GM18868 (cell line): ENCODE results near the gene FOLR2.

Source experiments
- ATAC-seq: cut with Tn5 transposase; IDR thresholded peaks from one replicate; pipeline ENCODE4 v1.9.1; 2021; ENCODE audit warnings: mild to moderate bottlenecking, moderate library complexity; ENCODE audit not compliant: unreplicated experiment

The FOLR2 gene

DNA sequence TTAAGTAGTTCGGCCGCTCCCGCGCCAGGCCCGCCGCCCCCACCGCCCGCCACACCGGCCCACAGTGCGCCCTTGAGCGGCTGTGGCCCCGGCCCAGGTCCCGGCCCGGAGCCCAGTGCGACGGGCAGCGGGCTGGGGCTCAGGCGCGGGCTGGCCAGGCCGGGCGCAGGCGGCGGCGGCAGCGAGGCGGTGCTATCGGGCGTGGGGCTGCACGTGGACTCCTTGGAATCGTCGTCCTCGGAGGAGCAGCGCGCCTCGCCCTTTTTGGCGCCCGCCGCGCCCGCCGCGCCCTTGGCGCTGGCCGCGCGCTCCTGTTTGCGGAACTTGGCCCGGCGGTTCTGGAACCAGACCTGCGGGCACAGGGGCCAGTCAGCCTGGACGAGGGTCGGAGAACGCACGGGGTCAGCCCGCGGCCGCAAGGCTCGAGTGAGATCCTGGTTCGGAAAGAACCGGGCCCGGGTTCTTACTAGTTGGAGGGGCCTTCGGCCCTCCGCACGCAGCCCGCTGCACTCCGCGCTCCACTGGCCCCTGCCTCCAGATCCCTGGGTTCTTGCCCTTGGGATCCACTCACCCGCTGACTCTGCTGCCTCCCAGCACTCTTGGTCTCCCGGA is 23.4 kb downstream of the FOLR2 start:
- ATAC-seq: no peak

- ATAC-seq: no peak
These were observed 24.1 kb downstream of the FOLR2 start for GRCh38 chr11:72240461-72241290.

DNA sequence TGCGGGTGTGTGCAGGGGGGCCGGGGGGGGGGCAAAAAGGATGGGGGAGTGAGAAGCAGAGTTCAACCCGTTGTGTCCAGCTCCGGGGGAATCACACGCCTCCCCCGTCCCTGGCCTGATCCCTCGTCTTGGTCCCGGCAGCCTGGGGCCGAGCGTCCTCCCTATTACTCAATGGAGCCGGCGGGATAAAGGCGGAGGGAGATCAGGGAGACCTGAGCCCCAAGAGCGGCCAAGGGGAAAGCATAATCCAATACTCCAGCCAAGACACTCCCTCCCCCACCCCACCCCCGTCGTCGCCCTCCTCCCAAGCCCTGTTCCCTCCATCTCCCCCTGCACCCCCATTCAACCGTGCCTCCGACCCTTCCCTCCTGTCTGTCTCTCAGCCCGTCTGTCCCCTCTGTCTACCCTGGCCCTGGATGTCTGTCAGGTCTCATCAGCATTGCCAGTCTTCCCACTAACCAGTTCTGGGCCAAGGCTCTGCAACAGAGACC is 24.7 kb downstream of the FOLR2 start:
- no peak for ATAC-seq

- no peak for ATAC-seq
These were observed 25.5 kb downstream of the FOLR2 start for GRCh38 chr11:72242141-72242540.

- no peak for ATAC-seq
These were observed 26.8 kb downstream of the FOLR2 start for GRCh38 chr11:72243173-72244059.

DNA sequence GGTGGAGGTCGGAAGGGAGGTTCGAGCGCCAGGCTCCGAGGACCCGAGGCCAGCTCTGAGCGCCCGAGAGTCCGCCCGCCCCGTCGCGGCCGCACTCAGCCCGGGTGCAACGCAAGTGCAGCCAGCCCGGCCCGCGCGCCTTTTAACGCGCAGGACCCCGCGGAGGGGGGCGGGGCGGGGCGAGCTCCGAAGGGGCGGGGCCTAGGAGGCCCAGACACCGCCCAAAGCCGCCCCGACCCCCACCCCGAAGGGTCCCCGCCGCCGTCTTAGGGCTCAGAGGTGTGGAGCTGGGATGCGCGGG is 27.4 kb downstream of the FOLR2 start, which contains the start of gene PHOX2A:
Gene PHOX2A (minus strand): TSS at position 117 of the 301 bp plus-strand sequence. CDS start 172 bp downstream, outside the sequence.
- no peak for ATAC-seq

DNA sequence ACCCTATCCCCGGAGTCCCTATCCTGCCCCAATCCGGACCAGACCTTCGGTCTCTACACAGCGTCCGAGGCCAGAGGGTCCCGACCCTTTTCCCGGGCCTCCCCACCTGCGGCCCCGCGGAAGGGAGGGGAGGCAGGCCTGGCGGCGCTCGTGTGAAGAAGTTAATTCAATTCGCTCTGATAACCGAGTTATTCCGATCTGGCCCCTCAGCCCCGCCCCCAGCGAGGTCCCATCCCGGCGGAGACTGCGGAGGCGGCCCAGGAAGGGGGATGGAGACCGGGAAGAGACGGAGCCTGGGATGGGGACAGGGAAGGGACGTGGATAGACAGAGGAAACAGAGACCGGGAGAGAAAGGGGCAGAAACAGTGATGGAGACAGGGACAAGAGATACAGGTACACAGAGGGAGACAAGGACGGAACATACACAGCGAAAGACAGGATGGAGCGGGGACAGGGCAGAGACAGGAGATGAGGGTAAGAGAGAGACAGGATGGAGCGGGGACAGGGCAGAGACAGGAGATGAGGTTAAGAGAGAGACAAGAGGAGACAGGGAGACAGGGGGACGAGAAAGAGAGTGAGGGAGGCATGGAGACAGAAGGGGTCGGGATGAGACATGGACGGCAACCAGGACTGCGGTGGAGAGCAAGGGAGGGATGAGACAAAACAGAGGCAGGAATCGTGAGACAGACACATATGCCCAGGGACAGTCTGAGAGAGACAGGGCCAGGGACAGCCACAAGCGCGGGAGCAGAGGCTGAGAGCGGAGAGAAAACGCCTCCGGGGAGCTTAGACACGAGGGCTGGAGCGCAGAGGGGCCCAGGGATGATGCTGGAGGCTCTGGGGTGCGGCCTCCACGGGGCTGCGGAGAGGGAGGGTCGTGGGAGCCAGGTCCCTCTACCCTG is 28.0 kb downstream of the FOLR2 start:
- no peak for ATAC-seq

- no peak for ATAC-seq
These were observed 28.7 kb downstream of the FOLR2 start for GRCh38 chr11:72245263-72245816.

DNA sequence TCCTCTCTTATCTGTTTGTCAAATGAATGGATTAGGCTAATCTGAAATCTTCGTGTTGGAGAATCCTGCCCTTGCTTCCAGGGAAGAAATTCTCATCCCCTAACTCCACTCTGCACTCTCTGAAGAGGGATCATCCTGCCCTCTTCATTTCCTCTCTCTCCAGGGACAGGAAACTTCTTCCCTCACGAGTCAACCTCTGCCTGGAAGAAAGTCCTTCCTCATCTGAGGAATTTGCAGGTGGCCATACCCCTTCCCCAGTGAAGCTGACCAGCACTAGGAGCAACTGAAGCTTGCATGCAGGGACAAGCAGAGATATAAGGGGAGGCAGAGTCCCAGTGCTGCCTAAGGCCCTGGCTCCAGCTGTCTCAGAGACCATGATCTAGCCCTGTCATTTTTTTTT is 31.0 kb downstream of the FOLR2 start:
- no peak for ATAC-seq

DNA sequence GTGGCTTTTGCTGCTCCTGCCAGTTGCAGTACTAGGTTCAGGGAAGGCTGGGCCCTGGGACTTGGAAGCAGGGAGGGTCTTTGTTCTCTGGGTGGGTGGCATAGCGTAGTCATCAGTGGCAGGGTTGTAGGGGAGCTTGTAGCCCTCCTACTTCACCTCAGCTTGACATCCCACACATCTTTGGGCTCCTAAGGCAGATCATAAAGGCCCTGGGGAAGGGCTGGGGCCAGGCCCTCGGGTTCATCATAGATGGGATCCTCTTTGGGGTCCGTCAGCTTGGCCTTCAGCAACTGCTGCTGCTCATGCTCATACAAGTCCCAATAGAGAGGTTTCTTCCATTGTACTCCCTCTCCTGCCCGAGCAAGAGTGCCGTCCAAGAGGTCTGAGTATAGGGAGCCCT is 33.4 kb downstream of the FOLR2 start:
- no peak for ATAC-seq

DNA sequence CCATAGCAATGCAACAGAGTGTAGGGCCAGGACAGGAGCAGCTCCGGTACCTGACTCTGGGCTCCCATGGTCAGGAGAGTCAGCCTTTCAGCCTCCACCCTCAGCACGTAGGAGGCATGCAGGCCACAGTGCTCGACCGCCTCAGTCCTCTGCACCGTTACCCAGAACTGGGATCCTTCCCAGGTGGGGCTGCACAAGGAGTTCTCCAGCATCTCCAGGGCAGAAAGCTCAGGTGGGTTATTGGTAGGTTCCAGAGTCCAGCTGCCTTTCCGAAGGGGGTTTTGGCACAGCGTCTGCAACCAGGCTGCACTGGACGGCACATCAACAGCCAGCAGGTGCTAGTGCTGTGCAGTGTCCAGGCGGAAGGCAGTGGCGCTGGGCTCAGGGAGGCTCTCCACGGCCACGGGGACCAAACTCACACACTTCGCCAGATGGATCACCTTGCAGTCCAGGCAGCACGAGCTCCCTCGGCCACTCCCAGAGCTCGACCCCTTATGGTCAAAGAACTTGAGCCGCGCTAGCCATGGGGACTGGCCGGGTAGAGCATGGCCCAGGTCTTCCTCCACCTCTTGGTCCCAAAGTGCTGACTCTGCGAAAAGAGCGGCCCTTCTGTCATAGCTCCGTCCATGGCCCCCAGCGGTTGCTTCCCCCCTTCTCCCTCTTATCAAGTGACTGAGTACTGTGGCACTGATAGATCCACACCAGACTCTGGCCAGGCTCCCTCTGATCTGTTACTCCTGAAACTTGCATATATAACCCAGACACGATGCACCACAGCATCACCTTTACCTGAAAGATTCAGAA is 34.3 kb downstream of the FOLR2 start:
- ATAC-seq: no peak

DNA sequence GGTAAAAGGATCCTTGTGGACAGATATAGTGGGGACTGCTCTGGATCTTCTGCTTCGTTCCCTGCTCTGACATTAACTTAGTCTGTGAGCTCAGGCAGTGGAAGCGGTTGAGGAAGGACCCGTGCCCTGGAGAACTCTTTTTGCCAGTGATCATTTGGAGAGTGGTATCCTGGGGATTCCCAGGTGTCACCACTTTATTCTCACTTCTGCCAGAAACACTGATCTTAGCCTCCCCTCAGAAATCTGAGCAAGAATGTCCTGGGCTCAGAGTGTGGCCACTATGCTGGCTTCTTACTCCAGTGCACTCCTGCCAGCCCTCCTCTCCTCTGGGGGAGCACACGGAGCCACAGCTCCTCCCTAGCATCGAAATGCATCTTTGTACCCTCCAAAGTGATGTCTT is 35.0 kb downstream of the FOLR2 start:
- no peak for ATAC-seq

GRCh38 chr11:72253392-72253791 is 36.8 kb downstream of the FOLR2 start:
- no peak for ATAC-seq

DNA sequence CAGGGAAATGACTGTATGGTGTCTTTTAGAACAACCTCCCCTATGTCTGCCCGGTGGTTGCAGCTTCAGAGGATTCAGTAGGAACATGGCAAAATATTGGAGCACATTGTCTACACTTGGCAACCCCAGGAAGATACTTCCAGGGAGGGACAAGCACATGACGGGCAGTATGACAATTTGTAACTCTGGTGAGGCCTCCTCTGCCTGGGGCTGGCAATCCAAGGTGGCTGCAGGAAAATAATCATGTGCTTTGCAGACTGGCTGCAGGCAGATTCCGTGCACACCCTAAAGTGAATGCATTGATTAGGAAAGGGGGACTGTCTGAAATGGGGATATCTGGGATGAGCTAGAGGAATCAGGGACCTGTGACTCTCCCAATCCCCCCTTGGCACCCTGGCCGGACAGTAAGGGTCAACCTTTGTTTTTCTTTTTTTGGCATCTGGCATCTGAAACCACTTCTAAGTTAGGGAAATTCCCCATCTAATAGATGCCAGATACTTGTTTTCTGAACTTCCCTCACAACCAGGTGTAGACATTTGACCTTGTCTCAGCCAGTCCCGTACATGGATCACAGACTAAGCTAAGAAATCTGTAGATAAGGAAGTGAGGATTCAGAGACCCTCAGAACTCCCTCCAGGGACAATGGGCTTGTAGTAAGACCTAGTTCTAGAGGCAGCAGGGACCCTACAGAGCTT is 37.9 kb downstream of the FOLR2 start:
- no peak for ATAC-seq

GRCh38 chr11:72257570-72257969 is 41.0 kb downstream of the FOLR2 start:
- no peak for ATAC-seq

DNA sequence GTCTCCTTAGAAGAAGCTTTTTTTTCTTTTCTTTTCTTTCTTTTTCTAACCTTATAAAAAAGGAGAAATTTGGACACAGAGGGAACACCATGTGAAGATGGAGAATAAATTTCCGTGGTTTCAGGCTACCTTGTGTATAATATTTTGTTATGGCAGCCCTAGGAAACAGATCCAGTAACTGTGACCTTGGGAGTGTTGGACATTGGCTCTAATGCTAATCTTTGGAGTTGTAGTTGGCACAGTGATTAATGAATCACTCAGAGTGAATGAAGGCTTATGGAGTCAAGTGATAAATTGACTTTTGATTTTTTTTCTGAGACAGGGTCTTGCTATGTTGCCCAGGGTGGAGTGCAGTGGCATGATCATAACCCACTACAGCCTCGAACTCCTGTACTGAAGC is 42.9 kb downstream of the FOLR2 start:
- ATAC-seq: no peak

DNA sequence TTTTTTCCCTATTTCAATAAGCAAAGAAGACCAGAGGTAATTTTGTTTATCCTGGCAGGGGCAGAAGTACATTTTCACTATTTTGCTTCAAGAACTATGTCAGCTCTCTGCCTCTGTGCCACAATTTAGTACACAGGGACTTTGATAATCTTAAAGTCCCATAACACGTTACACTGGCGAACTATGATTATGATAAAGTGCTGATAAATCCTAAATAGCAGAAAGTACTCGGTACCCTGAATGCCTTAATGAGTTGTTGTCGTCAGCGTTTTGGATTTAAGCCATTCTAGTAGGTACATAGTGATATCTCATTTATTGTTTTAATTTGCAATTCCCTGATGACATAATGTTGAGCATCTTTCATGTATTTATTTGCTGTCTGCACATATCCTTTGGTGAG is 44.0 kb downstream of the FOLR2 start:
- no peak for ATAC-seq

GRCh38 chr11:72263361-72263760 is 46.8 kb downstream of the FOLR2 start:
- ATAC-seq: no peak

- ATAC-seq: no peak
These were observed 49.4 kb downstream of the FOLR2 start for GRCh38 chr11:72265951-72266350.
